GM19455 (cell line): ENCODE measurements around the gene TRAF1.

Experiments
- ATAC-seq: cut with Tn5 transposase; IDR thresholded peaks from one replicate; pipeline ENCODE4 v1.9.1; 2021; ENCODE audit not compliant: unreplicated experiment

Gene TRAF1

GRCh38 chr9:120941046-120941770 lies 14.6 kb upstream of the TRAF1 start:
- no peak for ATAC-seq

- ATAC-seq, result no peak
These were observed 14.0 kb upstream of the TRAF1 start for GRCh38 chr9:120940573-120940972.

GRCh38 chr9:120938851-120939250 lies 12.3 kb upstream of the TRAF1 start:
- no peak for ATAC-seq

DNA sequence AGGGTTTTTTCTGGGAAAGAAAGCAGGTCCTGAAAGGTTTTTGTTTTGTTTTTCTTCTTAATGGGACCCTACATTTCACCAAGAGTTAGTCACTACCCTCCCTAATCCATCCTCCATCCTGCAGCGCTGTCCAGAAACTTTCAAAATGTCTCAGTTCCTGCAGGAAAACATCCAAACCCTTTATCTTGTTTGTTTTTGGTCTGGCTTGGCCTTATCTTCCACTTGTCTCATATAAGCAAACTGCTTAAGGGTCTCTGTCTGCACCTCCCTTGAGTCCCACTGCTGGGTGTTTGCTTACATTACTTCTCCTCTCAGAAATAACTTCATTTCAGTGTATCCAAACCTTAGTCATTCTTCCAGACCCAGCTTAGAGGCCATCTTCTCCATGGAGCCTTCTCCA lies 11.0 kb upstream of the TRAF1 start:
- ATAC-seq, result no peak

DNA sequence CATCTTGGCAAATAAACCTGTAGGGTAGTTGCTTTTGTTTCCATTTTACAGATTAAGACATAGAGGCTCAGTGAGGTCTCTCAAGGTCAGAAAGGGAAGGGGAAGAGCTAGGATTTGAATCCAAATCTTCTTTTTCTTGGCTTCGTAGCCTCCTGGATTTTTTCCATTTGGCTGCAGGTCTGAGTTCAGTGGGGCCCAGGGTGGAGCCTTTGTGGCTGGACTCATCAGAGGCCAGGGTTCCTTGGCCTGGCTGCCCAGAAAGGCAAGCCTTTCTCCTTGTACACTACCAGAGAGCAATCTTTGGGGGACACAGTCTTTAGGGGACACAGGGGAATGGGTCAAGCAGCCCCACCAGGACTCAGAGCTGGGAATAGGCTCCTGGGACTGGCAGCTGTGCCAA lies 10.5 kb upstream of the TRAF1 start:
- ATAC-seq, result no peak

GRCh38 chr9:120936764-120937122 lies 10.1 kb upstream of the TRAF1 start:
- no peak for ATAC-seq

- ATAC-seq, result peak; percentile 50
These were observed 9.6 kb upstream of the TRAF1 start for GRCh38 chr9:120936011-120936763.

DNA sequence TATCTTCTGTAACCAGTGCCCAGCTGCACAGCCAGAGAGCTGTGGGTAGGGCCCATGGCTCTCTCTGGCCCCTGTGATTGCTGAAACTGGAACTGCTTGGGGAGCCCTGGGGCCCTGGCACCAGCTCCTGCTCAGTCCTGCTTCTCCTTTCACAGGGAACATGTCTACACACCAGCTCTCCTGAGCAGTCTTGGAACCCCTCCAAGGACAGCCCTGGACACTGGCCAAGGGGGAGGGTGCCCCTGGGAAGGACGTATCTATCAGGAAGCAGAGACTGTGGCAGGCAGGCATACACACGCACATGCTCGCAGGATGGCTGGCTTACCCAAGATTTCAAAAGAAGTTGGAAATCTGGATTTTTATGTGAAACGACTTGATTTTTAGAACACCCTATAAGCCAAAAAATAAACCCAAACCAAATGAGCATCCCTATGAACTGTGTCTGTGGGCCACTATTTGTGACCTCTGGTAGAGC lies 8.8 kb upstream of the TRAF1 start:
- no peak for ATAC-seq

DNA sequence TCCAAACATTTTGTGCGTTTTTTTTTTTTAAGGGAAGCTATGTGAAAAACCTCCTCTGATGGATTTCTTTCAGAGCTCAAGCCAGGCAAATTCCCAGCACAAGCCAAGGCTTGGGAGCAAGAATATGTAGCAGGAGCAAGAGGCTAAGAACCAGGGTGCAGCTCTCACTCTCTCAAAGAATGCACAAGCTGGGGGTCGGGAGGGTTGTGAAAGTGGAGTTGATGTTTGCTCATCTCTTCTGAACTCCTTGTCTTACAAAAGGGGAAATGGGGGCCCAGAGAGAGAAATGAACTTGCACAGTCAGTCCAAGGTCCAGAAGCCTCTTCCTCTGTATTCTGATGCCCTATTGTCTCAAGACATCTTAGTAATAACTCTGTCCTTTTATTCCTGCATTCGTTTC lies 7.7 kb upstream of the TRAF1 start:
- ATAC-seq, result no peak

GRCh38 chr9:120933310-120934055 lies 6.9 kb upstream of the TRAF1 start:
- ATAC-seq, result no peak

DNA sequence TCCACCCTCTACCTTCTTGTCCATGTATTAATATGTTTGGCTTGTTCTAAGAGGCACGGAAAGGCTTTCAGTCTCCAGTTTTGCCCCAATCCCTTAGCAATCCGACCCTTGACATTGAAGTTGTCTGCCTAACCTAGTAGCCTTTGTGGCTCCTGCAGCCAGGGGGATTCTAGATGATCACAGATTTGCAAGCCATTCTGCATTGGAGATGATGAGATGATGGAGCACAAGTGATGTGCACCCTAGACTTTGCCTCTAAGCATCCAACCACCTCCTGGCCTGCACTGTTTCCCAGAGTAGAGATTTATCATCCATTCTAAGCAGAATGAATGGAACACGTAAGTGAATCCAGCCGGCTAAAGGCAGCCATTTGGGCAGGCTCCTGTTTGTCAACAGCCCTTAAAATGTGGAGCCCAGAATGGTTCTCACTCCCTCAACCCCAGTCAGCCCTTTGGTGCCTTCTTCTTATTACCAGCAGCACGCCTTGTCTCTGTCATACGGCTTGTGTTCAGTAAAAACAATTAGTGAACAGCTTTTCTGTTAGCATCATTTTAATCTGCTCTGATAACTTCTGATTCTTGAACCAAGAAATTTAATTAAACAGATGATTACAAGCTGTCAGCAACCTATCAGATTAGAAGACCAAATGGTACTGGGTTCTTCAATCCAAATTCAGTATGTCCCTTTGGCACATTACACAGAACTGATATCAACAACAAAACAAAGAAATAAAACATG lies 5.7 kb upstream of the TRAF1 start:
- no peak for ATAC-seq

DNA sequence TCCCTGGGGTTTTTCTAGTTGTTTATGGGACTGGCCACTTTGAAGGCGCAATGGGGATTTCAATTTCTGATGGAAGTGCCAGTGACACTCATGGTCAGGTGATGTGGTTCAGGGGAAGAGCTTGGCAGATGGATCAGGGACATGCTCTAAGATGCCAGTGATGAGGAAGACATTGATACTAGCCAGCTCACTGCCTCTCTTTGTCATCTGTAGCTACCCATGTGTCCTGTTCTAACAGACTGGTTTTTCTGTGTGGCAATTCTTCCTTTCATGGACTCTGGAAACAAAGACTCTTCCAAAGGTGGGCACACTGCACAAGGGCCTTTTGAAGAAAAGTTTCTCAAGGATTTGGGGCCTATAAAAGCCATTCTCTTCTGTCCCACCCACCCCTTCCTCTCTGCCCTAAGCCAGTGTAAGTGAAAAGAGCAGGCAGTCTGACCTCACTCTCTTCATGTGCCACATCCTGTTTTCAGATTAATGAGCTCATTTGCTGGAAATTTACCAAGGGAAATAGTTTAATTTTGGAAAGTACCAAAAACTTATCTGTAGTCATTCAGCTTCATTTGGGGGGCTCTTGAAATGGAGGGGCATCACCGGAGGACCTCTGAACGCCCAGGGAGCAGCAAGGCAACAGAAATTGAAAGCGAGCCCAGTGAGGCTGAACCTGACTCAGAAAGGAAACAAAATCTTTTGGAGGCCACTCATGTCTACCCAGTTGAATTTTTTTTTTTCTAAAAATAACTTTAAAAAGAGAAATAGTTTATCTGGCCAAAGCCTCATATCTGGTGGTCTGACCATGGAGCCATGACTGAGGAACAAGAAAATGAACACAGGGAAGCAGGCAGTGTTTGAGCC lies 4.9 kb upstream of the TRAF1 start:
- peak; percentile 35 for ATAC-seq

DNA sequence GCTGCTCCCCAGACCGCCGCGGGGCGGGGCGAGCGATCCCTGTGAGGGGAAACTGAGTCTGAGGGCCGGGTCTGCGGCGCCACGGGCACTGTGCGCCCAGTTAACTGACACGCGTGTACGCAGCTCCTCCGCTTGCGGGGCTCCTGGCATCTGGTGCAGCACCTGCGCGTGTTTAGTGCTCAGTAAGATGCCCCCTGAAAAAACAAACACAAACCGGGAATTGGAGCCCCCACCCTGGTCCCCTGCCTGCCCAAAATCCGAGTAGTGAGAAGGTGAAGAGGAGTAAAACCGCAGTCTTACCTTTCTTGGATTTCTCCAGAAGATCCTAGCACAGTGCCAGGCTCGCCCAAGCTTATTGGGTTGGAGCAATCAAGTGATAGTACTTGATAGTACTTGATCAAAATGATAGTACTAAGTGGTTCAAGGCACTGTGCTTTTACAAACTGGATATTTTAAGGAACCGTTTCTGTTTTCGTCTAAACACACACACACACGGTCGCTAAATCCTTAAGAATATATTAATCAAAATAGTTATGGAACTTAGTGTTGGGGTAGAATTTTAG lies 2.7 kb upstream of the TRAF1 start:
- ATAC-seq, result peak; percentile 0

DNA sequence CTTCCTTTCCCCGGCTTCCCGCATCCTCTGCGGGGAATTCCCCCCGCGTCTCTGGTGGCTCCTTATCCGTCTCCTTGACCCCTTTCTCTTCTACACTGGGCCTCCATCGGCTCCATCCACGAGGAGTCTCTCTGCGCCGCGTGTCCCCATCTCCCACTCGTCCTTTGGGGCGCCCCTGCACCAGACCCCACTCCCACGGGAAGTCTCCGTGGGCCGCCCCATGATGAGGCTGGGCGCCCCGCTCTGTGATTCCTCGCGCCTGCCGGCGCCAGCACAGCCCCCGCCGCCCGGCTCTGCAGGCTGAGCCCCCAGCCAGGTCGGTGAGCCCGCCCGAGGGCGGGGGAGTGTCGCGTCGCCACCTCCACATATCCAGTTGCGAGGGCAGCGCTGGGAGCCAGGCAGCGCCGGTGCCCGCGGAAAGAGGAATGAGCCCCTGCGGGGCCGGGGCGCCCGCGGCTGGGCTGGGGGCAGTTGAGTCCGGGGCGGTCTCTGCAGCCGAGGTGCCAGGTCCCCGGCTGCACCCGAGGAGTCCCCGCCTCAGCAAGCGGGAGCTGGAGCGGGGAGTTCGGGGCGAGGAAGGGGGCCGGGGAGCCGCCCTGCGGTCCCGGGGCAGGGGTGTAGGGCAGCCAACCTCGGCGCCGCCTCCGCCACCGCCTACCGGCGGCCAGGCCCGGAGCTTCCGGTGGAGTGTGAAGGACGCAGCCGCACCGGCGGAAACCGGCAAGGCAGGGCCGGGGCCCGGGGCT lies 2.1 kb upstream of the TRAF1 start:
- peak; percentile 37 for ATAC-seq

- ATAC-seq, result no peak
These were observed 1.5 kb upstream of the TRAF1 start for GRCh38 chr9:120928015-120928482.

GRCh38 chr9:120927269-120928014 lies 846 bp upstream of the TRAF1 start:
- no peak for ATAC-seq

- peak; percentile 31 for ATAC-seq
These were observed 830 bp downstream of the TRAF1 start for GRCh38 chr9:120925535-120926396.
